K562 (cell line): Measurements from ENCODE around the gene WDR55. TPM values are rescaled to one million over a fixed set of nuclear protein-coding genes. Genes with fewer than 3 reads are reported as not detected.

Experiments
- ARHGAP35 ChIP-seq: fragments of 450-650 bp; IDR thresholded peaks from 2 replicates; pipeline ENCODE4 v1.6.1; 2018; ENCODE audit not compliant: partially characterized antibody
- CBX5 ChIP-seq: IDR thresholded peaks from 2 replicates; pipeline ENCODE4 v1.6.1; 2014; ENCODE audit warnings: low read depth, borderline replicate concordance
- CHD2 ChIP-seq: IDR thresholded peaks from 2 replicates; pipeline ENCODE4 v1.6.1; 2011; ENCODE audit warnings: low read depth, low read length
- ETV1 ChIP-seq: fragments of 450-650 bp; conservative IDR thresholded peaks from 2 replicates; pipeline ENCODE4 v1.6.1; 2016; ENCODE audit warnings: missing genetic modification characterization, control low read depth, low read depth, missing compliant biosample characterization
- HLTF ChIP-seq: fragments of 450-650 bp; IDR thresholded peaks from 2 replicates; pipeline ENCODE4 v1.6.1; 2016
- KAT8 ChIP-seq: fragments of 450-650 bp; IDR thresholded peaks from 2 replicates; pipeline ENCODE4 v1.6.1; 2016; ENCODE audit warnings: low read depth, mild to moderate bottlenecking
- NR1H2 ChIP-seq: sonication (generic); formaldehyde crosslinking; IDR thresholded peaks from 2 replicates; pipeline ENCODE4 v1.4.0; 2020; ENCODE audit warnings: mild to moderate bottlenecking, missing genetic modification reagents
- PHF20 ChIP-seq: fragments of 450-650 bp; IDR thresholded peaks from 2 replicates; pipeline ENCODE4 v1.6.1; 2018; ENCODE audit not compliant: partially characterized antibody
- PML ChIP-seq: IDR thresholded peaks from 2 replicates; pipeline ENCODE4 v1.6.1; 2012; ENCODE audit warnings: low read length, inconsistent platforms
- SIN3B ChIP-seq: fragments of 450-650 bp; IDR thresholded peaks from 2 replicates; pipeline ENCODE4 v1.6.1; 2017; ENCODE audit warnings: low read depth, mild to moderate bottlenecking, moderate library complexity
- SREBF1 ChIP-seq: fragments of 150-350 bp; IDR thresholded peaks from 2 replicates; pipeline ENCODE4 v1.6.1; 2014; ENCODE audit warnings: antibody characterized with exemption, low read depth, low read length, borderline replicate concordance
- TCFL5 ChIP-seq: fragments of 250-450 bp; sonication (Bioruptor Pico); conservative IDR thresholded peaks from 2 replicates; pipeline ENCODE4 v1.6.1; 2021; ENCODE audit warnings: mild to moderate bottlenecking, moderate library complexity, matching md5 sums
- polyA plus RNA-seq, 8 experiments: library from polyadenylated mRNA; depleted of rRNA in 4 of 8; stranded (reverse) in 5 of 8; unstranded in 3 of 8; fragments of >200 nt; fragmentation: Nextera tagmentation in 2 of 8; fragmentation: Illumina TruSeq in 1 of 8; extraction: Ambion mirVana in 2 of 8; extraction: Trizol in 1 of 8; gene quantifications; 2 replicates each; pipeline versions ENCODE4 v1.2.1 to v1.2.3, GENCODE V29; 2011 to 2014; ENCODE audit warnings: inconsistent platforms in 1 of 8, missing spikeins in 1 of 8
- total RNA-seq, 7 experiments: library from RNA; depleted of rRNA in 6 of 7; stranded (reverse); fragments of >200 nt in 6 of 7; fragmentation: Illumina TruSeq in 2 of 7; extraction: Trizol in 2 of 7; gene quantifications; 2 replicates each; pipeline versions ENCODE4 v1.2.1 to v1.2.3, GENCODE V29; 2011 to 2021; ENCODE audit warnings: low replicate concordance in 1 of 7
- TF ChIP-seq, protein P1 (sequence below): fragments of 250-450 bp; sonication (Bioruptor Pico); IDR thresholded peaks from 2 replicates; pipeline ENCODE4 v1.5.0; 2021; ENCODE audit warnings: mild to moderate bottlenecking, moderate library complexity
- TF ChIP-seq, protein P2 (sequence below): IDR thresholded peaks from 3 replicates; pipeline ENCODE4 v1.6.1; 2011; ENCODE audit warnings: borderline replicate concordance, mild to moderate bottlenecking, moderate library complexity; ENCODE audit not compliant: insufficient read length; ENCODE audit errors: extremely low read depth
- TF ChIP-seq, protein P3 (sequence below), 2 experiments: fragments of 450-650 bp; conservative IDR thresholded peaks; 2 replicates each; pipeline ENCODE4 v1.6.1; 2017; ENCODE audit warnings: mild to moderate bottlenecking in 2 of 2, moderate library complexity in 2 of 2
- TF ChIP-seq, protein P4 (sequence below): fragments of 450-650 bp; IDR thresholded peaks from 2 replicates; pipeline ENCODE4 v1.6.1; 2017; ENCODE audit warnings: antibody characterized with exemption

WDR55 gene
- total and polyA plus RNA-seq, 9 of the 15 experiments (the other 6 are each of a cell fraction or from before 2014, with no cell fraction given): 5.2 to 45.0 (median 29.3) TPM

DNA sequence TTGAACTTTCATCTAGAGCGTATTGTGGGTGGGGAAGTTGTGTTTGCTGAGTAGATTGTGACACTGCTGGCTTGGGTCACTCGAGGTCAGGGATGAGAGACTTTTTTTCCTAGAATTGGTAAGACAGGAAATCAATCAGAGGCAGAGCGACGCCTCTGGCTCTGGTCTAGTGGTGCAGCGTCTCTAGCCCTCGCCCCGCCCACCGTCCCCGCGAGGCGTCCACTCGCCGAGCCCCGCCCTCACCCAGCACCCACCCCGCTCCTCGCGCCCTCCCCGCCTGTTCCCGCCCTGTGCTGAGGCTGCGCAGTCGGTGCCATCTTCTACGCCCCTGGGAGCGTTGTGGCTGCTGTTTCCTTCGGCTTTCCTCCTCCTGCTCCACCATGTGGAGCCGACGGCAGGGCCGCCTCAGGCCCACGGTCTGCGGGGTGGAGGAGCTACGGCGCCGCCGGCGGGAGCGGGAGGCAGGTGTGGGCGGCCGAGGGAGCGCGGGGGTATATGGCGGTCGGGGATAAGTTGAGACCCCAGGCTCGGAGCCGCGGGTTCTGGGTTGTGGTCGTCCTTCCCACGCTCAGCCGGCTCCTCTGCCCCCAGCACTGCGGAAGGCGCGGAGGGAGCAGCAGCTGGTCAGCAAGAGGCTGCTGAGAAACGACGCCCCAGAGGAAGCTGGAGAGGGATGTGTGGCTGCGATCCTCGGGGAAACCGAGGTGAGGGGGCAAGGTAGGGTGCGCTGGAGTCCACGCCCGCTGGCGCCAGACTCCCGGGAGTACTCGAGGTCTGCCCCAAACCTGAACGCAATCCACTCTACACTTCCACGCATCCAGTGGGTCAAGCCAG, 25.3 kb upstream of the WDR55 start, which contains the start of gene TMCO6 (continued):
- TF ChIP-seq, protein P1, sequence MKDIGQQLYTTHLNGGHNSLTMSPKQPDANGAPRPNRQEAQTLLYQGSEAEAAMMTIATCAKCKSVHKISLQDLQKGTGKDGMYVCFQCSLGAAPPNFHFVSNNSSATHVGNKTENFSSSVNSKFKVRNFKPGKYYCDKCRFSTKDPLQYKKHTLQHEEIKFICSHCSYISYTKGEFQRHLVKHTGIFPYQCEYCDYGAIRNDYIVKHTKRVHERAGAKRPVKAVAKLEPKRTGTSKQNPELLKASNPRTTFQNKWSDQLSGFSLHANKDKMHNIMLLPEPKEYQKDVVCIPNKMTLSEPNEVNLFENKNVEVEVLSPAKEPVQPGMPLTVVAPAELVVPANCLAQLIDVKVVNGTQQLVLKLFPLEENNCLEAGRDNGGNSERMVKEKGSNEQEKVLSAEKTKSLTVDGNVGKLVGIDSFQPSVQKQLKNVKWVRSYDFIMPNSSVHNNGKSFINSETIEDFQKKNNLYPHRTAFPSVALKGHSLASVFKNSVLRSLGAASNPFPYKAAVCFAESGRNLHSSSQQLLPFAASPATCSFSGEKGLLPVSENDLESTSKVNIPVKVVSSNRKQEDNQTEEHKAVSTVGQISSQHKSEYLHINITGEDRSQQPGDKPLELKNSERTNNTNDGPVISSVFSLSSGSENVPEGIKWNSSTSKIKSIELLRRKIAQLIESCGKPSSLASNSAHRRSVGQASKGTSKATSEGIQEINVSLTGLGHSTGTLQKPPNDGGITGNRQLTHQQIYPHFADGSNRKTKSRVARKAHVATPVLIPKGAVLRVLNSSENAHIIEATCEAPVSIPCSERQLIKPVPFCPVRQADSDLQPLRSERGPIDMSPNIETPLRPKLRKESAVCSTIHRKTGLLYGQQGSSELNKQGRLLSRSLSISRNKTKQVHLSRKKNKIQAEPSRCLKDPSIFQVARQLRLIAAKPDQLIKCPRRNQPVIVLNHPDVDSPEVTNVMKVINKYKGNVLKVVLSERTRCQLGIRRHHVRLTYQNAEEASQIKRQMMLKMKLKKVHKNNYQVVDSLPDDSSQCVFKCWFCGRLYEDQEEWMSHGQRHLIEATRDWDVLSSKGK (CRISPR knock-in tag): no peak
- TF ChIP-seq, protein P2, sequence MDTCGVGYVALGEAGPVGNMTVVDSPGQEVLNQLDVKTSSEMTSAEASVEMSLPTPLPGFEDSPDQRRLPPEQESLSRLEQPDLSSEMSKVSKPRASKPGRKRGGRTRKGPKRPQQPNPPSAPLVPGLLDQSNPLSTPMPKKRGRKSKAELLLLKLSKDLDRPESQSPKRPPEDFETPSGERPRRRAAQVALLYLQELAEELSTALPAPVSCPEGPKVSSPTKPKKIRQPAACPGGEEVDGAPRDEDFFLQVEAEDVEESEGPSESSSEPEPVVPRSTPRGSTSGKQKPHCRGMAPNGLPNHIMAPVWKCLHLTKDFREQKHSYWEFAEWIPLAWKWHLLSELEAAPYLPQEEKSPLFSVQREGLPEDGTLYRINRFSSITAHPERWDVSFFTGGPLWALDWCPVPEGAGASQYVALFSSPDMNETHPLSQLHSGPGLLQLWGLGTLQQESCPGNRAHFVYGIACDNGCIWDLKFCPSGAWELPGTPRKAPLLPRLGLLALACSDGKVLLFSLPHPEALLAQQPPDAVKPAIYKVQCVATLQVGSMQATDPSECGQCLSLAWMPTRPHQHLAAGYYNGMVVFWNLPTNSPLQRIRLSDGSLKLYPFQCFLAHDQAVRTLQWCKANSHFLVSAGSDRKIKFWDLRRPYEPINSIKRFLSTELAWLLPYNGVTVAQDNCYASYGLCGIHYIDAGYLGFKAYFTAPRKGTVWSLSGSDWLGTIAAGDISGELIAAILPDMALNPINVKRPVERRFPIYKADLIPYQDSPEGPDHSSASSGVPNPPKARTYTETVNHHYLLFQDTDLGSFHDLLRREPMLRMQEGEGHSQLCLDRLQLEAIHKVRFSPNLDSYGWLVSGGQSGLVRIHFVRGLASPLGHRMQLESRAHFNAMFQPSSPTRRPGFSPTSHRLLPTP: no peak
- TF ChIP-seq PML (peak; percentile 72), ARHGAP35 (no peak), CHD2 (no peak), KAT8 (no peak), ETV1 (tag) (peak; percentile 92), PHF20 (peak; percentile 41), HLTF (no peak), TCFL5 (CRISPR knock-in tag) (no peak), CBX5 (no peak), SIN3B (peak; percentile 14; the same call in 1 of the 2 replicates), SREBF1 (no peak), NR1H2 (peak; percentile 99)
- TF ChIP-seq, protein P3, sequence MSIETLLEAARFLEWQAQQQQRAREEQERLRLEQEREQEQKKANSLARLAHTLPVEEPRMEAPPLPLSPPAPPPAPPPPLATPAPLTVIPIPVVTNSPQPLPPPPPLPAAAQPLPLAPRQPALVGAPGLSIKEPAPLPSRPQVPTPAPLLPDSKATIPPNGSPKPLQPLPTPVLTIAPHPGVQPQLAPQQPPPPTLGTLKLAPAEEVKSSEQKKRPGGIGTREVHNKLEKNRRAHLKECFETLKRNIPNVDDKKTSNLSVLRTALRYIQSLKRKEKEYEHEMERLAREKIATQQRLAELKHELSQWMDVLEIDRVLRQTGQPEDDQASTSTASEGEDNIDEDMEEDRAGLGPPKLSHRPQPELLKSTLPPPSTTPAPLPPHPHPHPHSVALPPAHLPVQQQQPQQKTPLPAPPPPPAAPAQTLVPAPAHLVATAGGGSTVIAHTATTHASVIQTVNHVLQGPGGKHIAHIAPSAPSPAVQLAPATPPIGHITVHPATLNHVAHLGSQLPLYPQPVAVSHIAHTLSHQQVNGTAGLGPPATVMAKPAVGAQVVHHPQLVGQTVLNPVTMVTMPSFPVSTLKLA (conservative IDR thresholded peaks at IDR 0.05): peak; percentile 61 to 85
- TF ChIP-seq, protein P4, sequence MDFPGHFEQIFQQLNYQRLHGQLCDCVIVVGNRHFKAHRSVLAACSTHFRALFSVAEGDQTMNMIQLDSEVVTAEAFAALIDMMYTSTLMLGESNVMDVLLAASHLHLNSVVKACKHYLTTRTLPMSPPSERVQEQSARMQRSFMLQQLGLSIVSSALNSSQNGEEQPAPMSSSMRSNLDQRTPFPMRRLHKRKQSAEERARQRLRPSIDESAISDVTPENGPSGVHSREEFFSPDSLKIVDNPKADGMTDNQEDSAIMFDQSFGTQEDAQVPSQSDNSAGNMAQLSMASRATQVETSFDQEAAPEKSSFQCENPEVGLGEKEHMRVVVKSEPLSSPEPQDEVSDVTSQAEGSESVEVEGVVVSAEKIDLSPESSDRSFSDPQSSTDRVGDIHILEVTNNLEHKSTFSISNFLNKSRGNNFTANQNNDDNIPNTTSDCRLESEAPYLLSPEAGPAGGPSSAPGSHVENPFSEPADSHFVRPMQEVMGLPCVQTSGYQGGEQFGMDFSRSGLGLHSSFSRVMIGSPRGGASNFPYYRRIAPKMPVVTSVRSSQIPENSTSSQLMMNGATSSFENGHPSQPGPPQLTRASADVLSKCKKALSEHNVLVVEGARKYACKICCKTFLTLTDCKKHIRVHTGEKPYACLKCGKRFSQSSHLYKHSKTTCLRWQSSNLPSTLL: no peak
